Neural cell (in vitro differentiated cells): Measurements from ENCODE around the gene CCDC190. TPM values are rescaled to one million over a fixed set of nuclear protein-coding genes. Genes with fewer than 3 reads are reported as not detected.

Experiments used
- H2AFZ ChIP-seq: fragments of 200-600, 300-800 bp; sonication (generic), shearing (Covaris generic); 2 replicates; pipeline ENCODE4 v1.6.0; 2014; ENCODE audit warnings: low read depth, mild to moderate bottlenecking, antibody characterized with exemption, low read length, moderate library complexity
- H3F3A ChIP-seq: fragments of 200-600 bp; shearing (Covaris generic); 2 replicates; pipeline ENCODE4 v1.6.1; 2016; ENCODE audit warnings: mild to moderate bottlenecking, moderate library complexity, mixed read lengths, antibody characterized with exemption, low read length; ENCODE audit not compliant: insufficient read depth, poor library complexity, severe bottlenecking
- H3K27ac ChIP-seq: fragments of 200-600, 300-800 bp; sonication (generic), shearing (Covaris generic); 2 replicates; pipeline ENCODE4 v1.5.1; 2014; ENCODE audit warnings: mild to moderate bottlenecking, low read length, moderate library complexity
- H3K27me3 ChIP-seq: fragments of 300-800, 200-600 bp; sonication (generic), shearing (Covaris generic); 2 replicates; pipeline ENCODE4 v1.6.0; 2014; ENCODE audit warnings: mild to moderate bottlenecking, low read depth, low read length, moderate library complexity; ENCODE audit not compliant: insufficient read depth
- H3K36me3 ChIP-seq: fragments of 300-800, 200-600 bp; sonication (generic), shearing (Covaris generic); 2 replicates; pipeline ENCODE4 v1.5.1; 2014; ENCODE audit warnings: mild to moderate bottlenecking, antibody characterized with exemption, low read length, moderate library complexity; ENCODE audit not compliant: insufficient read depth
- H3K4me2 ChIP-seq: fragments of 300-800, 200-600 bp; sonication (generic), shearing (Covaris generic); 2 replicates; pipeline ENCODE4 v1.6.0; 2014; ENCODE audit warnings: mild to moderate bottlenecking, low read length
- H3K4me3 ChIP-seq: fragments of 300-800, 200-600 bp; sonication (generic), shearing (Covaris generic); 2 replicates; pipeline ENCODE4 v1.5.1; 2014; ENCODE audit warnings: mild to moderate bottlenecking, low read length, moderate library complexity
- H3K79me2 ChIP-seq: fragments of 200-600 bp; shearing (Covaris generic); replicated peaks from 2 replicates; pipeline ENCODE4 v1.6.0; 2014; ENCODE audit warnings: mild to moderate bottlenecking, low read length, moderate library complexity; ENCODE audit not compliant: insufficient read depth
- H3K9ac ChIP-seq: fragments of 300-800, 200-600 bp; sonication (generic), shearing (Covaris generic); 2 replicates; pipeline ENCODE4 v1.6.1; 2016; ENCODE audit warnings: mild to moderate bottlenecking, low read length, mixed read lengths
- H3K9me2 ChIP-seq: fragments of 200-600 bp; shearing (Covaris generic); 2 replicates; pipeline ENCODE4 v1.6.1; 2016; ENCODE audit warnings: mild to moderate bottlenecking, low read length, mixed read lengths; ENCODE audit not compliant: insufficient read depth
- H3K9me3 ChIP-seq: fragments of 200-600, 300-800 bp; sonication (generic), shearing (Covaris generic); 2 replicates; pipeline ENCODE4 v1.6.1; 2016; ENCODE audit warnings: mild to moderate bottlenecking, mixed run types, low read length, moderate library complexity, mixed read lengths
- H4K20me1 ChIP-seq: fragments of 200-600 bp; shearing (Covaris generic); 2 replicates; pipeline ENCODE4 v1.6.1; 2016; ENCODE audit warnings: mild to moderate bottlenecking, mixed run types; ENCODE audit not compliant: insufficient read depth
- CTCF ChIP-seq: fragments of 450-650 bp; IDR thresholded peaks from 2 replicates; pipeline ENCODE4 v1.5.1; 2014; ENCODE audit warnings: antibody characterized with exemption, mild to moderate bottlenecking, moderate library complexity; ENCODE audit not compliant: poor library complexity, severe bottlenecking
- EP300 ChIP-seq: fragments of 450-650 bp; conservative IDR thresholded peaks from 2 replicates; pipeline ENCODE4 v1.6.1; 2014; ENCODE audit warnings: antibody characterized with exemption, mild to moderate bottlenecking, moderate library complexity; ENCODE audit not compliant: poor library complexity, severe bottlenecking
- EZH2 ChIP-seq: fragments of 200-600, 300-800 bp; shearing (Covaris generic), sonication (generic); IDR thresholded peaks from 2 replicates; pipeline ENCODE4 v1.6.1; 2014; ENCODE audit warnings: antibody characterized with exemption, low read length, borderline replicate concordance, mild to moderate bottlenecking; ENCODE audit not compliant: insufficient read depth, poor library complexity, severe bottlenecking
- MXI1 ChIP-seq: fragments of 450-650 bp; conservative IDR thresholded peaks from 2 replicates; pipeline ENCODE4 v1.6.1; 2014; ENCODE audit warnings: antibody characterized with exemption, mild to moderate bottlenecking; ENCODE audit not compliant: poor library complexity, severe bottlenecking
- POLR2AphosphoS5 ChIP-seq: IDR thresholded peaks from 2 replicates; pipeline ENCODE4 v1.6.1; 2012
- RAD21 ChIP-seq: fragments of 450-650 bp; conservative IDR thresholded peaks from 2 replicates; pipeline ENCODE4 v1.6.1; 2014; ENCODE audit warnings: antibody characterized with exemption, mild to moderate bottlenecking, moderate library complexity
- REST ChIP-seq: IDR thresholded peaks from 2 replicates; pipeline ENCODE4 v1.6.1; 2012; ENCODE audit warnings: borderline replicate concordance
- SMC3 ChIP-seq: fragments of 450-650 bp; conservative IDR thresholded peaks from 2 replicates; pipeline ENCODE4 v1.6.1; 2014; ENCODE audit warnings: antibody characterized with exemption, mild to moderate bottlenecking, moderate library complexity; ENCODE audit not compliant: poor library complexity
- TAF1 ChIP-seq: IDR thresholded peaks from 2 replicates; pipeline ENCODE4 v1.6.1; 2012; ENCODE audit warnings: low read depth
- polyA plus RNA-seq: library from polyadenylated mRNA; depleted of rRNA; stranded (reverse); fragments of >200 nt; gene quantifications from 2 replicates; pipeline ENCODE4 v1.2.3, GENCODE V29; 2014

CCDC190 gene
- polyA plus RNA-seq, 1 donor from 2014 or later: not detected

- no peaks in the 10 kb centered on the region for H3K79me2 ChIP-seq
- H3K9me3 ChIP-seq: no peaks in the 10 kb centered on the region
- H3K27ac ChIP-seq: no peak overlapping the region
- no peaks in the 10 kb centered on the region for H3K36me3 ChIP-seq
- no peaks in the 10 kb centered on the region for H3K27me3 ChIP-seq
- no peak overlapping the region for H3K4me2 ChIP-seq
- no peaks in the 10 kb centered on the region for H4K20me1 ChIP-seq
- no peaks in the 10 kb centered on the region for H3K9me2 ChIP-seq
- no peak overlapping the region for H3K9ac ChIP-seq
- TF ChIP-seq EP300 (no peak), CTCF (no peak), SMC3 (no peak), TAF1 (no peak)
- H3K4me3 ChIP-seq: no peak overlapping the region
- no peaks in the 10 kb centered on the region for H3F3A ChIP-seq
- H2AFZ ChIP-seq: no peak overlapping the region
Observed at GRCh38 chr1:162908780-162909179, 47.8 kb upstream of the CCDC190 start.

- H3K79me2 ChIP-seq: no peaks in the 10 kb centered on the region
- H2AFZ ChIP-seq: no peak overlapping the region
- no peaks in the 10 kb centered on the region for H3K27me3 ChIP-seq
- H3K36me3 ChIP-seq: no peaks in the 10 kb centered on the region
- H3K4me2 ChIP-seq: no peak overlapping the region
- H3F3A ChIP-seq: no peaks in the 10 kb centered on the region
- H3K9me3 ChIP-seq: no peaks in the 10 kb centered on the region
- H3K4me3 ChIP-seq: no peak overlapping the region
- H3K9me2 ChIP-seq: no peaks in the 10 kb centered on the region
- no peaks in the 10 kb centered on the region for H4K20me1 ChIP-seq
- H3K9ac ChIP-seq: no peak overlapping the region
- no peak for TF ChIP-seq SMC3
- TF ChIP-seq RAD21: no peak
- TF ChIP-seq POLR2AphosphoS5: no peak
- TF ChIP-seq MXI1: no peak
- TF ChIP-seq CTCF: no peak
- no peak for TF ChIP-seq EZH2
- TF ChIP-seq TAF1: no peak
- no peak for TF ChIP-seq EP300
- TF ChIP-seq REST: no peak
- H3K27ac ChIP-seq: no peak overlapping the region
Observed at GRCh38 chr1:162908236-162908635, 47.3 kb upstream of the CCDC190 start.
